Coronary artery (tissue), 2 donors: ENCODE data around the gene SMIM38.

Experiments
- DNase-seq: peaks from one replicate; pipeline ENCODE4 v3.0.0-alpha.2; 2017; ENCODE audit warnings: low spot score
- H3K27ac ChIP-seq, 2 donors: fragments of 200-600 bp; sonication (generic); one replicate each; pipeline ENCODE4 v1.5.1; 2016 to 2019
- H3K4me3 ChIP-seq: fragments of 200-600 bp; sonication (generic); 2 replicates; pipeline ENCODE4 v1.5.1; 2016; ENCODE audit warnings: mild to moderate bottlenecking, moderate library complexity
- TF ChIP-seq, protein P1 (sequence below): fragments of 200-600 bp; sonication (generic); IDR thresholded peaks from one replicate; pipeline ENCODE4 v1.5.1; 2019; ENCODE audit warnings: antibody characterized with exemption

SMIM38 gene

DNA sequence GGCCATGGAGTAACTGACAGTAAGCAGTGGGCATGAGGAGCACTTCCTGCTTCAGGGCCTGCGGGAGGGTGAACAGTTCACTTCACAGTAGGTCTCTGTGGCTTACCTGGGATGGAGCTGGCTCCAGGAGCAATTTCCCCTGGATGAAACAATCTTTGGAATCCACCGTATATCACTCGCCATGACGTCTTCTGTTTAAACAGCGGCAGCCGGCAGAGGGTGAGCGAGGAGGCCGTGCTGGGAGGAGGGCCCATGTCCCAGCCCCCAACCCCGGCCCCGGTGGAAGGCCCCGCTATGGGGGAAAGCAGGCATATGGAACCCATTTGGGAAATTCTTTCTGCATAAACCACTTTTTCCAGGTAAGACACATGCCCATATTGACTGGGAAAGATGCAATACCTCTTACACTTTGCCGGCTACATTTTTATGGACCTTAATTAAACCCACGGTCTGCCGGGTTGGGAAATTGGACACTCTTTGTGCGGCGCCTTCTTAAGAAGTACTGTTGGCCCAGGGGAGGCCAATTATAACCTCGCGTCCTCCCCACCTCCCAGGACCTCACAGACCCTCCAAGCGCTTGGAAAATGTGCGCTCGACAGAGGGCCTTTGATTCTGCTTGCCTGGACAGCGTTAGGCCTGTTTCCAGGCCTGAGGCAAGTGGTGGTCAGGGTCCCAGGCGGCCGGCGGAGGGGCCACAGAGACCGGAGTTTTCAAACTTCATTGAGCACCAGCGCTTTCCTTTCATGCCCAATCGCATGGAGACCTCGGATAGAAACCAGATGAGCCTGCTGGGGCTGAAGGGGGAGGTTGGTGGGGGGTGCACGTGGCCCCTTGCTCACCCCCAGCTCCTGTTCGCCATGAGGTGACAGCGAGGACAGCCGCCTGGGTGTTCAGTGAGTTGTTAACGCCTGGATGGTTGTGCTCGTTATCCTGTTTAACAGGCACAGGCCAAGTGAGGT, 40.4 kb downstream of the SMIM38 start:
- TF ChIP-seq, protein P1, sequence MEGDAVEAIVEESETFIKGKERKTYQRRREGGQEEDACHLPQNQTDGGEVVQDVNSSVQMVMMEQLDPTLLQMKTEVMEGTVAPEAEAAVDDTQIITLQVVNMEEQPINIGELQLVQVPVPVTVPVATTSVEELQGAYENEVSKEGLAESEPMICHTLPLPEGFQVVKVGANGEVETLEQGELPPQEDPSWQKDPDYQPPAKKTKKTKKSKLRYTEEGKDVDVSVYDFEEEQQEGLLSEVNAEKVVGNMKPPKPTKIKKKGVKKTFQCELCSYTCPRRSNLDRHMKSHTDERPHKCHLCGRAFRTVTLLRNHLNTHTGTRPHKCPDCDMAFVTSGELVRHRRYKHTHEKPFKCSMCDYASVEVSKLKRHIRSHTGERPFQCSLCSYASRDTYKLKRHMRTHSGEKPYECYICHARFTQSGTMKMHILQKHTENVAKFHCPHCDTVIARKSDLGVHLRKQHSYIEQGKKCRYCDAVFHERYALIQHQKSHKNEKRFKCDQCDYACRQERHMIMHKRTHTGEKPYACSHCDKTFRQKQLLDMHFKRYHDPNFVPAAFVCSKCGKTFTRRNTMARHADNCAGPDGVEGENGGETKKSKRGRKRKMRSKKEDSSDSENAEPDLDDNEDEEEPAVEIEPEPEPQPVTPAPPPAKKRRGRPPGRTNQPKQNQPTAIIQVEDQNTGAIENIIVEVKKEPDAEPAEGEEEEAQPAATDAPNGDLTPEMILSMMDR, result no peak
- Histone ChIP-seq H3K4me3 (no peak overlapping the region), H3K27ac (no peak overlapping the region)
- DNase-seq, result no peak

DNA sequence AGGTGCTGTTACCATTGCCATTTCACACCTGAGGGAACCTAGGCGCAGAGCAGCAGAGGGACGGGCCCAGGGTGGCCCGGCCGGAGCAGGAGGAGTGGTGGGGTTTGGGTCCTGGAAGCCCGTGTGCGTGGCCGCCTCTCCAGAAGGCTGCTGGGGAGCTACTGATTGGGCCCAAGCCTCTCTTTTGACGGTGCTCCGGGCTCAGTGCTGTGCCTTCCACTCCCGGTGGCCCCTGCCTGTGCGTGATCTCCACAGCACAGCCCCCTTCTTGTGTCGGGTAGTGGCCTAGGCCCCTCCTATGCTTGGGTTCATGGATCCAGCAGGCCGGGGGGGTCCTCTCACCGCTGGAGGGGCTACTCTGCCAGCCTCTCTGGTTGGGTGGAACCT, 41.0 kb downstream of the SMIM38 start:
- no peak overlapping the region for H3K4me3 ChIP-seq
- no peak for DNase-seq
- TF ChIP-seq, protein P1, result no peak
- no peak overlapping the region for H3K27ac ChIP-seq

DNA sequence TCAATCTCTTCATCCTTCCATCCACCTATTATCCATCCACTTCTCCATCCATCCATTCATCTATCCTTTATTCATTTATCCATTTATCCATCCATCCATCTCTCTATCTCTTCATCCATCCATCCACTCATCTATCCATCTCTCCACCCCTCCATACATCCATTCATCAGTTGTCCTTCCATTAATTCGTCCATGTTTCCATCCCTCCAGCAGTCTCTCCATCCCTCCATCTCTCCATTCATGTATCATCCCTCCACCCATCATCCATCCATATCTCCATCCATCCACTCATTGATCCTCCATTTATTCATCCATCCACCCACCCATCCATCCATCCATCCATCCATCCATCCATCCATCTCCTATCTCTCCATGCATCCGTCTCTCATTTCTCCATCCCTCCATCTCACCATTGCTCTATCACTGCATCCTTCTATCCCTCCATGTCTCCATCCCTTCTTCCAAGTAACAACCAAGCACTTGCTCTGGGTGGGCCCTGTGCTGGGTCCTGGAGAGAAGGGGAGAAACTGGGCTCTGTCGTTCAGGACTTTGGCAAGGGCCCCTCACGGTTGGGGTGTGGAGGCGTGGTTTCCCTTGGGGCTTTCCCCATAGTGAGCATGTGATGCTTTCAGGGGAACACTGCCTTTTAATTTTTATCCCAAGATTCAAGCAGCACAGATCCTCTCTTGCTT, 43.3 kb downstream of the SMIM38 start:
- DNase-seq, result no peak
- TF ChIP-seq, protein P1, result no peak
- no peak overlapping the region for H3K27ac ChIP-seq
- H3K4me3 ChIP-seq, result no peak overlapping the region

DNA sequence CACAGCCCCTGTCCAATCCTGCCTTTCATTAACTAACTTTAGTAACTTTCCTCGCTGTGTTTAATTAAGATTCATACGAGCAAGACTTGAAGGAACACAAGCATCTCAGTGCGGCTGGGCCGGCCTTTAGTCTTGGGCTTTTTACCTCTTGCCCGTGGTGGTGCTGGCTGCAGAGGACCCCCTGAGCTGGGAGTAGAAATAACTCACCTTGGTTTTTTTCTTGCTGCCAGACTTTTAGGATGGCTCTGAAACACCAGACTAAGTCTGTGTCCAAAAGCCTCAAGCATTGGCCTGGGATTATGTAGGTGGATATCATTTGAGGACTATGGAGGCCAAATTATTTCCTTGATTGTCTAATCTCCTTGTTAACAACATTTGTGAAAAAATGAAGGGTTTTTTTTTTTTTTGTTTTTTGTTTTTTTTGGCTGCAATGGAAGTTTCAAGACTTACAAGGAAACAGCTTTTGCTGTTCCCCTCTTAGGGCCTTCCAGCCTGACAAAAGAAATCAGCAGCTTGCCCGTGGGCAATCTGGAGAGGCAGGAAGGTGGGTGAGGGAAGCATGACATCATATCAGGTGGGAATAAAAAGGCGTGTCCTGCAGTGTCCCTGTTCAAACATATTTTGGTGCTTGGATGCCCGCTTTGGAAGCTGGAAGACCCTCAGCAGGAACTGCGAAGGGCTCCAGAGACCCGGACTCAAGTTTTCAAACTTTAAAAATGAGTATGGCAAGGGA, 44.0 kb downstream of the SMIM38 start:
- DNase-seq, result no peak
- H3K4me3 ChIP-seq, result no peak overlapping the region
- TF ChIP-seq, protein P1, result no peak
- no peak overlapping the region for H3K27ac ChIP-seq

DNA sequence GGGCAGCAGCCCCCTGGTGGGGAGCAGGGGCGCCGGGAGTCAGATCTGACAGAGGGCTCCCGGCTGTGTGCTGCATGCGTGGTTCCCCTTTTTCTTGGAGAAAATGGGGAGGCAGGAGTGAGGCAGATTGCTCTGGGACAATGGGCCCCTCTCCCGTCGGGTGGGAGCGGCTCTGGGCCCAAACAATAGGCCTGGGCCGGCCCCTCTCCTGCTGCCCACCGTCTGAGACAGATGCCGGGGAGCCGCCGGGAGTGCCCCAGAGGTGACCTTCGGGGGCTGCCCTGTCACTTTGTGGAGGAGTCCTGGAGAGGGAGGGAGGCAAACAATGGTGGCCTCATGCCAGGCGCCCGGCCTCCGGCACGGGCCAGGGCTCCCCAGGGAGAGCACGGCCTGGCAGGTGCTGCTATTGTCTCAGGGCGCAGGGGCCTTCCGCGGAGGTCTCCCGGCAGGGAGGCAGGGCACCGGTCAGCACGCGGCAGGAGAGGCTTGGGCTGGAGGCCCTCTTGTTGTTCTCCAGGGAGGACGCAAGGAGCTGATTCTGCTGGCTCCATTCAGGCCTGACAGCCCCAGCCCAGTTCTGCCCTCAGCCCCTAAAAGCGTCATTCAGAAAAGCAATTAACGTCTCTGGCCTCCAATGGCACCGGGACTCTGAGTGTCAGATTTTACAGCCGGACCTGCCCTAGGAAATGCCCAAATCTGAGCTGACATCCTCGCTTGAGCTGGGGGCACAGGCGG, 44.8 kb downstream of the SMIM38 start:
- DNase-seq, result no peak
- Histone ChIP-seq H3K27ac (no peak overlapping the region), H3K4me3 (no peak overlapping the region)
- TF ChIP-seq, protein P1, result no peak

DNA sequence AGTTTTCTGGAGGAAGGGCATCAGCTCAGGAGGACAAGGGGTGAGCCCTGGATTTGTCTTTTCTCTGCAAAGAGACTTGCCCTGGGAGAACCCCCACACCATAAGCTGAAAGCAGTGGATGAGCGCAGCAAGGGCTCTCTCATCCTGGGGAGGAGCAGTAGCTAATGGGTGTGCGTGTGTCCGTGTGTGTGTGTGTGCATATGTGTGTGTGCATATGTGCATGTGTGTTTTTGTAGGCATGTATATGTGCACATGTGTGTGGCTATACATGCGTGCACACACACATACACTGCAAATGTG, 45.3 kb downstream of the SMIM38 start:
- no peak for DNase-seq
- TF ChIP-seq, protein P1, result no peak
- Histone ChIP-seq H3K4me3 (no peak overlapping the region), H3K27ac (no peak overlapping the region)
